ENCODE data around the gene HBB.

DNA sequence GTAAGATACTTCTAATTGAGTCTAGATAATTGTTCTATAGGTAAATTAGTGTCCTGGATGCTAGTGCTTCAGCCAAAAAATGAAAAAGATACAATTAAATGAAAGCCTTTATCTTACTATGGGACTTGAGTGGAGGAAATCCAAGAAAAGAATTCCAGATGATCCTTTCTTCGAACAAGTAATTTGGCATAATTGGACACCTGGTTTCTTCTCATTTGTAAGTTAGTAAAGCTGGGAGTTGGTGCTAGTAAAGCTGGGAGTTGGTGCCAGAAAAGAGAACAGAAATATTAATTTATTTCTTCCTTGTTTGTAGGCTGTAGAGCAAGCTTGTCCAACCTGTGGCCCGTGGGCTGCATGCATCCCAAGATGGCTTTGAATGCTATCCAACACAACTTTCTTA, 38.7 kb downstream of the HBB start:
- TF ChIP-seq, protein P1, sequence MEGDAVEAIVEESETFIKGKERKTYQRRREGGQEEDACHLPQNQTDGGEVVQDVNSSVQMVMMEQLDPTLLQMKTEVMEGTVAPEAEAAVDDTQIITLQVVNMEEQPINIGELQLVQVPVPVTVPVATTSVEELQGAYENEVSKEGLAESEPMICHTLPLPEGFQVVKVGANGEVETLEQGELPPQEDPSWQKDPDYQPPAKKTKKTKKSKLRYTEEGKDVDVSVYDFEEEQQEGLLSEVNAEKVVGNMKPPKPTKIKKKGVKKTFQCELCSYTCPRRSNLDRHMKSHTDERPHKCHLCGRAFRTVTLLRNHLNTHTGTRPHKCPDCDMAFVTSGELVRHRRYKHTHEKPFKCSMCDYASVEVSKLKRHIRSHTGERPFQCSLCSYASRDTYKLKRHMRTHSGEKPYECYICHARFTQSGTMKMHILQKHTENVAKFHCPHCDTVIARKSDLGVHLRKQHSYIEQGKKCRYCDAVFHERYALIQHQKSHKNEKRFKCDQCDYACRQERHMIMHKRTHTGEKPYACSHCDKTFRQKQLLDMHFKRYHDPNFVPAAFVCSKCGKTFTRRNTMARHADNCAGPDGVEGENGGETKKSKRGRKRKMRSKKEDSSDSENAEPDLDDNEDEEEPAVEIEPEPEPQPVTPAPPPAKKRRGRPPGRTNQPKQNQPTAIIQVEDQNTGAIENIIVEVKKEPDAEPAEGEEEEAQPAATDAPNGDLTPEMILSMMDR (IDR thresholded peaks at IDR 0.05), result no peak
- TF ChIP-seq POLR2AphosphoS5 (IDR thresholded peaks at IDR 0.05) (no peak), POLR2A (IDR thresholded peaks at IDR 0.05) (no peak)

All from gastroesophageal sphincter (tissue), 3 donors.